Head of caudate nucleus (tissue), 42 donors: Measurements from ENCODE around the gene RSPH1.

ENCODE experiments used
- DNase-seq, 42 donors: peaks; one replicate each; pipeline versions ENCODE4 v3.0.0 to v3.0.0-alpha.2; 2020 to 2021; ENCODE audit warnings: mixed read lengths in 7 of 42
- intact Hi-C: fragments of 100-400 bp; cut with DNase I; formaldehyde crosslinking; loops from one replicate; pipeline ENCODE4 v1.15.0; 2022

The RSPH1 gene

DNA sequence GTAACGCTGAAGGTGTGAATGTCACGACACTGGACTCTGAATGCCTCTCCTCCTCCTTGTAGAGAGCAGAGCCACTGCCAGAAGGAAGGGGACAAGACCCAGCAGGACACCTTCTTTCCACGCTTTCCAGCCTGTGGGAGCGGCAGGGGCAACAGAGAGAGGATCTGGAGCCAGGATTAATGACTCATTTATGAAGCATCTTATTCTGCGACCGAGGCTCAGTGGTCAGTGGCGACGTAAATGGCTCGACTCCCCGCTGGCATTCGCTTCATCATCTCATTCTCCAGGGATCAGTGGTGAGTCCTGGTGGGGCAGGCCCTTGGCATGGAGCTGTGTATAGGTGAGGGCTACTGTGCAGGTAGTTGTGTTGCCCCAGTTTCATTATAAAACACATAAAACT, 22.2 kb upstream of the RSPH1 start:
- DNase-seq, result no peak
- intact Hi-C loops, result no loop called here

DNA sequence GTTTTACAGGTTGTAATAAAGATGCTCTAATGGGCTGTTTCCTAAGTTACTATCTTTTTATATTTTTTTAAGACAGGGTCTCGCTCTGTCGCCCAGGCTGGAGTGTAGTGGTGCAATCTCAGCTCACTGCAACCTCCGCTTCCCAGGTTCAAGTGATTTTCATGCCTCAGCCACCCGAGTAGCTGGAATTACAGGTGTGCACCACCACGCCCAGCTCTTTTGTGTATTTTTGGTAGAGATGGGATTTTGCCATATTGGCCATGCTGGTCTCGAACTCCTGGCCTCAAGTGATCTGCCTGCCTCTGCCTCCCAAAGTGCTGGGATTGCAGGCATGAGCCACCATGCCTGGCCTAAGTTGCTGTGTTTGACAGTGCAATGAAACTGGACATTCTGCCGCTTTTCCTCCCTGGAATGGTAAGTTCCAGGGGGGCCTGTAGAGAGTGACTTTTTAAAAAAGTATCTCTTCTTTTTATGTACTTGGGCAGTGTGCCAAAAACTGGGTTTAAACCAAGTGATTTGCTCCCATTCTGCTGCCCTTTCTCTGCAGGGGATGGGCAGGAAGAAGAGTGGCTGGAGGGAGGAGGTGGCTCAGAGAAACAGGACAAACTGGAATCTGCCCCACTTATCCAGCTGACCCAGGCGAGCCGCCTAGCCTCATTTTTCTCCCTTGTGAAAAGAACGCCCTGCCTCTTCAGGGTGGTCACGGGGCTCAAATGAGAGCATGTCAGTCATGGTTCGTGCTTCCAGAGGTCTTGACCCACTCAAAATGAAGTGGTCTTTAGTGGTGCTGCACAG, 19.9 kb upstream of the RSPH1 start:
- intact Hi-C loops, result no loop called here
- no peak for DNase-seq

DNA sequence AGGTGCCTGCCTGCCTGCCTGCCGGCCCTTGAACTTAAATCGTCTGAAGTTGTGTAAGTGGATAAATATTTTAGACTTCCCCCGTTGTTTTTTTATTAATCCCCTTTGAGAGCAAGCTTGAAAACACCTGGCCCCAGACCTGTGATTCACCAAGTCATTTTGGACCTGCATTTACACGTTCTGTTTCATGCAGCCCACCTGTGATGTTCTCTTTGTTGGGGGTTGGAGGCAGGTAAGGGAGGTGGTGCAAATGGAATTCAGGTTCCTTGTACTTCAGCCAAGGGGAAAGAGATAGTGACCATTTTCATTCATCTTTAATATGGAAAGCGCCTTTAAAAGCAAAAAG, 18.8 kb upstream of the RSPH1 start:
- intact Hi-C loops, result no loop called here
- DNase-seq, result no peak

DNA sequence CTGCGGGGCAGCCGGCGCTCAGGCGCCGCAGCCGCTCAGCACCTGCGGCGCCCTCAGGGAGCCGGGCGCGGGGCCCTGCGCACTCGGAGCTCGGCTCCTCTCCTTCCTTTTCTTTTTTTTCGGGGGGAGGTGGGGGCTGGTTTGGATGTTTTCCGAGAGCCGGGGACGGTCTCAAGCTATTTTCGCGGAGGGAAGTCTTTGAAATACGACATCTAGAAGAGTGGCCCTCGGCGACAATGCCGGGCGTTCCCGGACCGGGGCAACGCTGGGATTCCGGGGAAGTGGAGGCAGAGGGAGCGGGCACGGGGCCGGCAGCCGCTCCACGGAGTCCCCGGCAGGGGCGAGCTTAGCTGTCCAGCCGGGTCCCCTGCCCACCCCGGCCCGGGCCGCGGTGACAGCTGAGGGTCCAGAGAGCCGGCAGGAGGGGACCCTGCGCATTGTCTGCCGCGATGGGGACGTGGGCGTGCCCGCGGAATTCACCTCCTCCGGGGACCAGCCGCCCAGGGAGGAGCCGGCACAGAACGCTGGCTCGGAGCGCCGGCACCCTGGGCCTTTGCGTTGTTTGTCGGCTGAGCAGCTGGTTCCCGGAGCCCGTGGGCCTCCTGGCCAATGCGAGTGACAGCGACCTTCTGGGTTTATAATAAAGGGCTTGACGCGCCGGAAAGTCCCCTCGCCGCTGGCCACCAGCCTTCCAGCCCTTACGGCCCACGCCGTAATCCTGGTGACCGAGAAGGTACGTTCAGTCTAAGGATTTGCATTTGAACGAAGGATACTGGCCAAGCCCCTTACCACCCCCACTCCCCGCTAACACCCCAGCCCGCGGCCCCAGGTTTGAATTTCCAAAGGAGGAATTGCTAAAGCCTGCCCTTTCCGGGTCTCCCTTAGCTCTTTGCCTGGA, 18.2 kb upstream of the RSPH1 start:
- DNase-seq, result peak in 33 of 42 donors; percentile 34 to 79 (median 62)
- intact Hi-C loops, result no loop called here

DNA sequence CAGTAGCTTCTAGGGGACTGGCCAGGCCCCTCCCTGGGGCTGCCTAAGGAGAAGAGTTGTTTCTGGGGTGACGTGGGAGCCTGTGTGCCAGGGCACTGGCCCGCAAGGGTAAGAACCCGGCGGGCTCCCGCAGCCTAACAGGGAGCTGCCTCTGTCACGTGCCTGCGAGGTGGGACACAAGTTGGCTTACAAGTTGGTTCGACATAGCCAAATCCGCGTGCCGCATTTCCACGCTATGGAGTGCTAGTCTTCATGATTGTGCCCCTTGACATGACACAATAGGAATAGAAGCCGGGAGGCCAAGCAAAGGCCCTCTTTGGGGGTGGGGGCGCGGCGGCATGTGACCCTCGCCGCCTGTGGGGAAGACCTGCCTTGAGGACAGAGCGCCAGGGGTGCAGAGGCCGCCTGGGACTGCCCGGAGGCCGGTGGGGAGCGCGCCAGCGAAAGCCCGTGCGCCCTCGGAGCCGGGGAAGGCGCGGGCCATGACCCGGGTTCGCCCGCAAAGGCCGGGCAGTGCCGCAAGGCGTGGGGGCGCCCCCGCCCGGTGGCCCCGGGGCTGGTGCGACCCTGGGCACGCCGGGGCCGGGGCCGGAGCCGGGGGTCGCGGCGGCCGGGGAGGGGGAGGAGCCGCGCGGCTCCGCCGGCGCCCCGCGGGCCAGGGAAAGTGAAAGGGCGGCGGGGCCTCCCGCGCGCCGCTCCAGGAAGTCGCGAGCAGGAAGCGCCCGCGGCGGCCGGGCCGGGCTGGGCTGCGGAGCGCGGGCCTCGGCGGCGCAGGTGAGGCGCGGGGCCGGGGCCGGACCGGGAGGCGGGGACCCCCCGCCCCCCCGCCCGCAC, 17.3 kb upstream of the RSPH1 start, which contains the start of gene SLC37A1:
Gene SLC37A1 (plus strand): TSS at position 702 of the 834 bp plus-strand sequence. CDS start 4,603 bp downstream, outside the sequence.
- intact Hi-C loops, result no loop called here
- peak in 31 of 42 donors; percentile 15 to 75 (median 54) for DNase-seq

DNA sequence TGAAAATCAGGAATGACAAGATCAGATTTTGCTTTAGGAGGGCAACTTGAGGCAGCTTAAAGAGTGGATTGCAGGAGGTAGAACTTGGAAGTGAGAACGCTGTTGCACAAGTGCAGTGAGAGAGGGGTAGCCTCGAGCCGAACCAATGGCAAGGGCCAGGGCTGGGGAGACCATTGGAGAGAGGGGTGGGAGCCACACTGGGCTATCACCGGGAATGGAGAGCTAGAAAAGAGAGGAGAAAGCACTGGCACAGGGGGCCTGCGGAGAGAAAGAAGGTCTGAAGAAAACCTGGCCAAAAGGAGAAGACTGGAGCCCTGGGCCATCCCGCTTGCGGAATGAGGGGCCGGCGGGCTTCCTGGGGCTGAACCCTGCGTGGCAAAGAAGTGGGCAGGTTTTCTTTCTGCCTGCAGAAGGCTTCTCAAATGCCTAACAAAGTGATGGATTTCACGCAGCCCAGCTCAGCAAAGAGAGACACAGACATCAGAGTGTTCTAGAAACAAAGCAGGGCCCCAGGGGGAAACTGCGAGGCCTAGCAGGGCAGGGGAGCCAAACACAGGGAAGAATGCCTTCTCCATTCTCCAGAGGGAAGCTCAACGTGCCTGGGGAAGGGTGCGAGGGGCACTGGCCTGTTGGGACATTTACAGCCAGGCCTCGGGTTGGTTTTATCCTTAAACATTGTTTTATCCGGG, 16.5 kb upstream of the RSPH1 start:
- no peak for DNase-seq
- intact Hi-C loops, result no loop called here

DNA sequence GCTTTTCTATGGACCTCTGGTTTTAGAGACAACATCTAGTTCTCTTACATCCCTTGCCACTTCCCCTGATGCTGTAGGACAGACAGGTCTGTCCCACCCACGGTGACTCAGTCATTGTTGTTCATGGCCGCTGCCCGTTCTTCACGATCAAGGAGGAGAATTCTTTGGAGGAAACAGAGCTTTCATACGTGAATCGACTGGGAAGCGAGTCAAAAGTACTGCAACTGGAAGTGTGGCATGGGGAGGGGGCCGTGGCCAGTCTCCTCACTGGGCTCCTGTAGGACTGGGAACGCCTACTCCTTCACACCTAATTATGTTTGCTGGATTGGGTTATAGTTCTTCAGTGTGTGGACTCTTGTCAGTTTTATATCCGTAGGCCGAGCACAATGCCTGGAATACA, 13.2 kb upstream of the RSPH1 start:
- no peak for DNase-seq
- intact Hi-C loops, result no loop called here

DNA sequence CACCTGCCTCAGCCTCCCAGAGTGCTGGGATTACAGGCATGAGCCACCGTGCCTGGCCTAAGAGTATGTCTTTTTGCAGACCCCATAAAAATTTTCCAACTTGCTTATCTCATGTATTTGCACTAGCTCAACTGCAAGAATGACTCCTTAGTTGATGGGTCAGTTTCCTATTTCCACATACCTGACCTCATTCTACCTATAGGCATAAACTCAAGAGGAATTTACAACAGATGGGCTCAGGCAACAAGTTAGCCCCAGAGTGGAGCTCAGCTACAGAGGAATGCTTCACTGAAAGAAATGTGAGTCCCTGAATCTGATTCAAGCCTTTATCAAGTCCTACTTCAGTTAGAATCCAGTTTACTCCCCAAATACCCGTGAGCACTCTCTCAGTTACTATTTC, 12.3 kb upstream of the RSPH1 start:
- intact Hi-C loops, result no loop called here
- no peak for DNase-seq

DNA sequence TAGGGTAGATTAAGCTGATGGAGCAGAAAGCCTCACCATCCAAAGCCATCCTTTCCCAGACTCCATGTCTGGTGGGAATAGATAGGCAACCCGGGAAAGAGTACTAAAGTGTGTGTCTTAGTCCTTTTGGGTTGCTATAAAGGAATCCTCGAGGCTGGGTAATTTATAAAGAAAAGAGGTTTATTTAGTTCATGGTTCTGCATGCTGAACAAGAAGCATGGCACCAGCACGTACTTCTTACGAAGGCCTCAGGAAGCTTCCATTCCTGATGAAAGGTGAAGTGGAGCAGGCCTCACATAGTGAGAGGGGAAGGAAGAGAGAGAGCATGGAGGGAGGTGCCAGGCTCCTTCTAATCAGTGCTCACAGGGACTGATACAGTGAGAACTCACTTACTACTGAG, 11.4 kb upstream of the RSPH1 start:
- DNase-seq, result peak in 1 of 42 donors; percentile 14
- intact Hi-C loops, result no loop called here

DNA sequence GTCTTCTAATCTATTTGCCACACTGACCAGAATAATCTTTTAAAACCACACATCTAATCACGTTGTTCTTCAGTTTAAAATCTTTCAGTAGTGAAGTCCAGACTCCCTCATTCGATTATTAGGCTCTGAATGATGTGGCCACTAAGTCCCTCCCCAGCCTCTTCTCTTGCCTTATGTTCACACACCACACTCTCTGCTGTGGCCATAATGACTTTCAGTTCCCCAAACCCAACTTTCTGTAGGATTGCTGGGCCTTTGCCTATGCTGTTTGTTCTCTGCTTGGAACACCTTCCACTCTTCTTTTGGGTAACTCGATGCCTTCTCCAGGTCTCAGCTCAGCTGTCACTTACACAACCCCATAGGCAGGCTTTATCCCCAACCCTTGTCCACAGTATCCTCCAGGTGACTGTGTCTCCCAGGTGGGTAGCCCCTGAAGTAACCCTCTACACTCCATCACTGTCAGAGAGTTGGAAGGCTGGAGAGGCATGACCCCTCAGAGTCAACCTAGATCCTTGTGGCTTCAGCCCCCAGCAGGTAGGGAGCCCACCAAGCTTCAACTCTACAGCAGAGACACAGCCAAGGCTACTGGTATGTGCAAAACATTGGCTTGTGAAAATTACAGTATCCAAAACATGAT, 9.2 kb upstream of the RSPH1 start:
- intact Hi-C loops, result no loop called here
- peak in 1 of 42 donors; percentile 41 for DNase-seq

DNA sequence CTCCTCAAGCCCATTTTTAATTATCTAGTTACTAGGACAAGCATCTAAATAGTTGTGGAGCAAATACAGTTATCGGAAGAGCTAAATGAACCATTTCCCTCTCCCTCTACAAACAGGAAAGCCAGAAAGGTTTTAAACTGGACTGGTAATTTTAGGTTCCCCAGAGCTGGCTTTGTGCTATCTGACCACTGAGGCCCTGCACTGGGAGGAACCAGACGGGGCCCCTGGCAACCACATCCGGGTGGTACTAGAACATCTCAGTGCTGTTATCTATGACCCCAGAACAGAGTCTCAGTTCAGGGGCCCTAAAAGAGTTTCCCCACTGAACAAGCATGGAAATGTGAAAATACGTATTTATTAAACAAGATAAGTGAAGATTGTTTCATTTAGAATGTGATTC, 7.7 kb upstream of the RSPH1 start:
- peak in 2 of 42 donors; percentile 27 to 33 for DNase-seq
- intact Hi-C loops, result no loop called here

DNA sequence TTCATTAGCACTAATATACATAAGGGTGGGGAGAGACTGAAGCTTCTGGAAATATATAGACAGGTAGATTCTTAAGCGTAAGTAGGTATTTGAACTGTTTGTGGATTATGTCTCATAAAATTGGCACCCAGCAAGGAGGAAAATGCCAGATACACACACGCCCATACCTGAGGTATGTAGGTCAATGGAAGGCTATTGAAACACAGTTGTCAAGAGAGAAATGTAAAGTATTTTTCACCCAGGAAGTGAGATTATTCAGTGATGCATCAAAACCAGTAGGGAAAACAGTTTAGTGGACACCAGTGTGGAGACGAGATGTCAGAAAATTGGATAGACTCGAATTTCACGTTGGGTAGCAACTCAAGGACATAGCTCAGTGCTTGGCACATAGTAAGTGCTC, 4.7 kb upstream of the RSPH1 start:
- intact Hi-C loops, result no loop called here
- DNase-seq, result peak in 1 of 42 donors; percentile 0

DNA sequence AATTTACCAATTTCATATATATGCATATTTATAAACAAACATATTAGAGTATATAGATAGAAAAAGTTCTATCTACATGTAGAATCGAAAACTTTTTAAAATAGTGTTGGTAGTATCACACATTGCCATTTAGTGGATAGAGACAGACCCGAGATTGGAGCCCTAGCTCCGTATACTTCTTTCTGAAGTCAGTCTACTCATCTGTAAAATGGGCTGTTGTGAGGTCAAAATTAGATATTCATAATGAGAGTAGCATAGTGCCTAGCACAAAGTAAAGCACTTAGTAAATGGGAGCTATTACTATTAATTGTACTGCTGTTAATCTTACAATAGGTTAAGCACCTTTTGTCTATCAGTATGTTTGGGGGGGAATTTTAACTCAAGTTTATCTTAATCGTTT, 4.2 kb upstream of the RSPH1 start:
- peak in 1 of 42 donors; percentile 12 for DNase-seq
- intact Hi-C loops, result no loop called here

DNA sequence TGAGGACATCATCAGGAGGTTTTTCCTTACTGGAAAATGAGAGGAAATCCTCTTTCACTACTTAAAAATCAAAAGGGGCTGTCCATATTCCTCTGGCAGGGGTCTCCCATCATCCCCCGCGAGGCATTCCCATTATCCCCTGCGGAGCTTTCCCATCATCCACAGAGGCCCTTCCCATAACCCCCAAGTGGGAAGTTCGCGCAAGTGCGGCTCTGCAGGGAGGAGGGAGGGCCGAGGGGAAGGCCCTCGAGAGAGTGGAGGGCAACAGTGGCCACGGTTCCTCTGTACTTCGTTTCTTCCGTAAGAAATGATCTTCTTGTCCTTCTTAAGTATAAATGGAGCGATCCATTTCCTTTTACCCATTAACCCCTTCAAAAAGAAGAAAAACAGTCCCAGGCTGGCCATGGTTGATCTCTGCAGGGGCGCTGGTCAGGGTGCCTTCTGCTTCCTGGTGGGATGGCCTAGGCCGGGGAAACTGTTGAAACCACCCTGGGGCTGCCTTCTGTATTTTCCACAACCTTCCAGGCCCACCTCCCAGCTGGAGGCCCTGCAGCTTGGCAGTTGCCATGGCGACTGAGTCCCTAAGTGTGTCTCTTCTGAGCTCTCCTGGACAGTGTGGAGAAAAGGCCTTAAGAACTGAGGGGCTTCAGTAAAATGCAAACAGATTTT, 3.6 kb upstream of the RSPH1 start:
- intact Hi-C loops, result no loop called here
- DNase-seq, result peak in 2 of 42 donors; percentile 29

DNA sequence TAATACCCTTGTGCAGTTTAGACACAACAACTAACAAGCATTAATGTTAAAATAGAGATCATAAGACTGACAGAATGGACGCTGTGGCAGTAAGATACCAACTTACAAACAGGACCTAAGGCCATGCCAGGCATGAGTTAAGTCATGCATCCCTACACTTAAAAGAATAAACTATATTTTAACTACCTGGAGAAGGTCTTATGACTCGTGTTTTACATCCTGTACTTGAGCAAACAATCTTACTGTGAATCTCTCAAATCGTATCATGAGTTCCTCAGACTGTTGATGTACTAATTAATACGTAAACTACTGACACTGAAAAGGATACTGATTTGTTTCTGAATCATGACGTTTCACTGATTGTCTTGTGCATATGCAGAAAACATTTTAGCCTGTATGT, 2.0 kb upstream of the RSPH1 start:
- intact Hi-C loops, result no loop called here
- DNase-seq, result no peak

DNA sequence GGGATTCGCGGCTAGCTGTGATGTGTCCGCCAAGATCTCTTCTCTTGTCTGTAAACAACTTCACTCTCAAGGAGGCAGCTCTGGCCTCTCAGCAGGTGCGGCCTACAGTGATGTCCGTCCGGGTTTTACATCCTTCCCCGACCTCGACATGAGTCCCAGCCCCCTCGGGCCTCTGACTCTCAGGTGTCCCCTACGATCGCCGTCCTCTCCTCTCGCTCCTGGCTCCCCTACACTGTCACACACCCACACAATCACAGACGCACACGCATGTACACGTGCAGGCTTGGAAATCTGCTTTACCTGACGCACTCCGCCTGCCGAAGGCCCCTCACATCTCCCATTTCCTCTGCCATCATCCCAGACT, 797 bp upstream of the RSPH1 start:
- peak; percentile 31 to 81 (median 63) for DNase-seq
- intact Hi-C loops, result no loop called here

DNA sequence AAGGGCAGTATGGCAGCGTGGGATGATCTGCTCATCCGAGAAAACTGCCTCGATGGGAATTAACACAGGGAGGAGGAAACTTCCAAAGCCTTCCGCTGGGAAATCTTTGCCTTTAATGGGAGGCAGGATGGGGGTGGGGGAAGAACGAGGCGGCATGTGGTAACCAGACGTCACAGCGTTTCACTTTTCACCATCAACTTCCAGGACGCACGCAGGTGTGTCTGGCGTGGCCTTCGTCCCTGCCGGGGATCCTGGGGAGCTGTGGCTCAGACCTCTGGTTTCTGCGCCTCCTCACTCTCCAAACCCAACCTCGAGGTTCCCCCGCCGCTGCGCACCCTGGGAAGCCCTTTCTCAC, 282 bp downstream of the RSPH1 start:
- intact Hi-C loops, result no loop called here
- DNase-seq, result peak in 28 of 42 donors; percentile 44 to 85 (median 70)

DNA sequence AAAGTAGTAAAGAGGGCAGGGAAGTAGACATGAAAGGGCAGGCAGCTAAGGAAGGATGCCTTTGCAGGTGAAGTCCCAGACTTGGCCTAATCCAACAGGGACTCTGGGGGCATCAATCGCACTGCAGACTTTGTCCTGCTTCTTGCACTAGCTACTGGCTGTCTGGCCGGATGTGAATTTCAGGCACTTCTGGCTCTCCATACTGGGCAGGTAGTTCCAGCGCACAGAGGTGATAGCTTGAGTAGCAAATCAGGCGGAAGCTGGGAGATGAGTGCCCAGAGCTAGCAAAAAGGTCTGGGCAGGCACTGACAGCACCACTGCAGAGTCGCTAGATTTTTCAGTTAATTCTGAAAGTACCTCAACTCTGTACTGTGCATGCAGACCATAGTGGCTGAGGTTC, 997 bp downstream of the RSPH1 start:
- peak in 1 of 42 donors; percentile 42 for DNase-seq
- intact Hi-C loops, result no loop called here
